HG03097 (cell line): ENCODE measurements around the gene MYH11.
"Not testable (repeated sequence)": the region's sequence is repeated elsewhere in the genome, so short reads cannot be mapped to it uniquely, and the experiment has no call there.

ENCODE experiments used
- ATAC-seq: cut with Tn5 transposase; IDR thresholded peaks from one replicate; pipeline ENCODE4 v1.9.1; 2021; ENCODE audit not compliant: unreplicated experiment, low FRiP score

The MYH11 gene

GRCh38 chr16:15846510-15846909, 10.3 kb downstream of the MYH11 start:
- ATAC-seq: no peak

DNA sequence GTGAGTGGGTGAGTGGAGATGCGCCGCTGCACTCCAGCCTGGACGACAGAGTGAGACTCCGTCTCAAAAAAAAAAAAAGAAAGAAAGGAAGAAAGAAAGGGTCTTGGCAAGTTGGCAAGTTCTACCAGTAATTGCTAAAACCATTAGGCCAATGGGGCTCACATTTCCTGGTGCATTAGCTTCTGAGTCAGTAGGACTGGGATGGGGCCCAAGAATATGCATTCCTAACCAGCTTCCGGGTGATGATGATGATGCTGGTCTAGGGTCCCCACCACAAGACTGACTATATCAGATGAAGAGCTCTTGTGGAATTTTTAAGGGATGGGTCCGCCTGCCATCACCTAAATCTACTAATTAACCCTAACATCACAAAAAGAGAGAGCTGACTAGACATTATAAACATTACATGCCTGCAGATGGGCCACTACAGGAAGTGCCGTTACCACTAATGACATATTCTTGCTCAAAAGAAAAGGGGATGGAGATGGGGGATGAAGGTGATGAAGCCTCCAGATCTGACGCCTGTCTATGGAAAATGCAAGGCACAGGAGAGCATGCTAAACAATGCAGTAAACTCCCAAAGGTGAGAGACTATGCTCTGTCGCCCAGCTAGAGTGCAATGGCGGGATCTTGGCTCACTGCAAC, 13.1 kb downstream of the MYH11 start:
- ATAC-seq: no peak

DNA sequence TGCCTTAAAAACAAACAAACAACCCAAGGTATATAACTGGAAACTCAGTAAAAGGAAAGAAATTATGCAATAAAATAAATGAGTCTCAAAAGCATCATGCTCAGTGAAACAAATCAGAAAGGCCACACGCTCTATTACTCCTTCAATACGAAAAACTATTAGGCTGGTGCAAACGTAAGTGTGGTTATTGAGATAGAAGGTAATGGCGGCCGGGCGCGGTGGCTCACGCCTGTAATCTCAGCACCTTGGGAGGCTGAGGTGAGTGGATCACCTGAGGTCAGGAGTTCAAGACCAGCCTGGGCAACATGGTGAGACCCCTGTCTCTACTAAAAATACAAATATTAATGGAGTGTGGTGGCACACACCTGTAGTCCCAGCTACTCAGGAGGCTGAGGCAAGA, 17.6 kb downstream of the MYH11 start:
- not testable (repeated sequence) for ATAC-seq

DNA sequence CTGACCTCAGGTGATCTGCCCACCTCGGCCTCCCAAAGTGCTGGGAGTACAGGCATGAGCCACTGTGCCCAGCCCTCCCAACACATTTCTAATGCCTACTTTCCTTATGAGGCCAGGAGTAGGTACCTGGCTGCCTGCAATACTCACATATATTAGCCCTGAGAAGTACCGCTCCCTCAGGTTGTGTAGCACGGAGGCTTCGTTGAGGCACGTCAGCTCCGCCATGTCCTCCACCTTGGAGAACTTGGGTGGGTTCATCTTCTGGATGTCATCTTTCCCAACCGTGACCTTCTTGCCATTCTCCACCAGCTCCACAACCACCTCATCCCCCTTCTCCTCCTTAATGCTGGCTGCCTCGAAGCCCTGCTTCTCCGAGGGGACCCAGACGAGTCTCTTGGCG, 19.1 kb downstream of the MYH11 start:
- no peak for ATAC-seq

DNA sequence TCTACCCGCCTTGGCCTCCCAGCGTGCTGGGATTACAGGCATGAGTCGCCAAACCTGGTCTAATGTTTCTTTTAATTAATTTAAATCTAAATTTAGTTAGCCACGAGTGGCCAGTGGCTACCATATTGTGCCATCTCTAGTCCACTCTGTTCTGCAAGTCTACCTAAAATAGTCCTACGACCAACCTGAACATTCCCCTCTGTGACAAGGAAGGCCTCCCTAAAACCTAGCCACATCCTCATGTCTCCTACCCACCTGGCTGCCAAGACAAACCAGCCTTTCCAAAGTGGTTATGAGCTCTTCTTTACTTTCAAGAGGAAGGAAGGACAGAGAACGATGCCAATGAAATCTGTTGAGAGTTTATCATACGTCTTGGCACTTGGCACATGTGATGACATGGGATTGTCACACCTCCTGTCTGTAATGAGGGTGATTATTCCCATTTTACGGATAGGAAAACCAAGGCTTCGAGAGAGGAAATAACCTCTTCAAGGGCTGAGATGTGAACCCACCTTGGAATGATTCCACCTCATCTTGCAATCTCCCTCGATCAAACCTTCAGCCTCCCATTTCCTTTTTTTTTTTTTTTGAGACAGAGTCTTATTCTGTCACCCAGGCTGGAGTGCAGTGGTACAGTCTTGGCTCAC, 19.7 kb downstream of the MYH11 start:
- no peak for ATAC-seq

- ATAC-seq: no peak
Measured at GRCh38 chr16:15836074-15836473, 20.8 kb downstream of the MYH11 start.

GRCh38 chr16:15835136-15835878, 21.5 kb downstream of the MYH11 start:
- ATAC-seq: no peak

DNA sequence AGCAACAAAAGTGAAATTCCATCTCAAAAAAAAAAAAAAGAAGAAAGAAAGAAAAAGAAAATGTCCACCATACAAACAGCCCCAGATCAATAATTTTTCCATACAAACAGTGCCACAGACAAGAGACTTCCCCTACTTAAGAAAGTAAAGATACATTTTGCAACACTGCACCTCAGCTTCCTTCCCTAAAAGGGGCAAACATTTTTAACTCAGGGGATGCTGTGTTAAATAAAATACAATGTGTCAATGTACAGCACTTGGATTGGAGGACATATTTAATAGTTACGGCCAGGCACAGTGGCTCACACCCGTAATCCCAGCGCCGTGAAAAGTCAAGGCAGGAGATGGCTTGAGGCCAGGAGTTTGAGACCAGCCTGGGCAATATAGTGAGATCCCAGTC, 22.3 kb downstream of the MYH11 start:
- ATAC-seq: no peak

- ATAC-seq: no peak
Measured at GRCh38 chr16:15833541-15833940, 23.3 kb downstream of the MYH11 start.

- ATAC-seq: no peak
Measured at GRCh38 chr16:15832241-15832640, 24.6 kb downstream of the MYH11 start.

GRCh38 chr16:15830832-15831451, 25.9 kb downstream of the MYH11 start:
- ATAC-seq: no peak

- ATAC-seq: no peak
Measured at GRCh38 chr16:15829460-15829859, 27.4 kb downstream of the MYH11 start.

GRCh38 chr16:15827709-15828343, 29.0 kb downstream of the MYH11 start:
- ATAC-seq: no peak

DNA sequence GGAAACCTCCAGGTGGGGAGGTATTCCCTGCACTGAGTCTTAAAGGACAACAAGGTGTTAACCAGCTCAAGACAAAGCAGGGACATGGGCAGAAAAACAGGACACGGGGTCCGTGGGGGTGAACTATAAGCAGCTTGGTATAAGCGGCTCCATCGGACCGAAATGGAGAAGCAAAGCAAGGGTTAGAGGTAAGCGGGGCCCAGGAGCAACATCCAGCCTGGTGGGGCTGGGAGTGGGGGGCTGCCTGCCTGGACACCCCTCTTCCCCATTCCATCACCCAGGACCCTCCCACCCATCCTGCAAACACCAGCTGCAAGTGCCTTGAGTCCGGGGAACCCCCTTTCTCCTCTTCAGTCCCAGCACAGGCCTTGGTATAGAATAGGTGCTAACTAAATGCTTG, 29.5 kb downstream of the MYH11 start:
- ATAC-seq: no peak

GRCh38 chr16:15825750-15826305, 31.0 kb downstream of the MYH11 start:
- ATAC-seq: no peak

DNA sequence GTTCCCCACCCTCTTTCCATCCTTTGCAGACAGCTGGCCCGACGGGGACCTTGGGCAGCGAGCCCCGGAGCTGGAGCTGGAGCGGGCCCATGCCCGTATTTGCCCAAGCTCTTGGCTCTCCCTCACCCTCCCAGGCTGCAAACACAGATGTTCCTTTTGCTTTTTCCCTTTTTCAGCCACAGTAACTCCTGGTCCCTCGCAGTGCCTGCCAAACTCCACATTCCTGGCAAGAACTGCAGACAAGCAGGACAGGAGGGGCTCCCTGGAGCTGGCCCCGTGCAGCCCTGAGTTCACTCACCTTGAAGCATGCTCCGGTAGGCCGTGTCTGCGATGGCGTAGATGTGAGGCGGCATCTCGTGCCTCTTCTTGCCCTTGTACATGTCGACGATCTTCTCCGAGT, 33.9 kb downstream of the MYH11 start:
- no peak for ATAC-seq

DNA sequence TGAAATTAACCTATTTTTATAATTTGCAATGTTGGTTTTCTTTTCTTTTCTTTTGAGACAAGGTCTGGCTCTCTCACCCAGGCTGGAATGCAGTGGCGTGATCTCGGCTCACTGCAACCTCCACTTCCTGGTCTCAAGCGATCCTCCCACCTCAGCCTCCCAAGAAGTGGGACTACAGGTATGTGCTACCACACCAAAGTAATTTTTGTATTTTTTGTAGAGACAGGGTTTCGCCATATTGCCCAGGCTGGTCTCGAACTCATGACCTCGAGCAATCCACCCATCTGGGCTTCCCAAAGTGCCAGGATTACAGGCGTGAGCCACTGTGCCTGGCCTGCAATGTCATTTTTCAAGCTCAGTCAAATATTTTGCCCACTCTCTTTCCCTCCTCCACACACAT, 36.0 kb downstream of the MYH11 start:
- ATAC-seq: no peak

DNA sequence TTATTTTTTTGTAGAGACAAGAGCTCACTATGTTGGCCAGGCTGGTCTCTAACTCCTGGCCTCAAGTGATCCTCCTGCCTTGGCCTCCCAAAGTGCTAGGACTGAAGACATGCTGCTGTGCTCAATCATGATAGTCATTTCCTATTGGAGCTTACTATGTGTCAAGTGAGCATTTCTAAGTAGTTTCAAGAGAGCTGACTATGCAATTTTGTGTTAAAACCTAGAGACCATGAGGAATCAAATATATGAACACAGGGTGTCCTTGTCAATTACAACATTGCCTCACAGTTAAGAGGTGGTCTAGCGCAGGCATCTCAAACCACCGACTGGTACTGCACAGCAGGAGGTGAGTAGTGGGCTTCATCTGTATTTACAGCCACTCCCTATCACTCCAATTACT, 37.8 kb downstream of the MYH11 start:
- ATAC-seq: no peak

DNA sequence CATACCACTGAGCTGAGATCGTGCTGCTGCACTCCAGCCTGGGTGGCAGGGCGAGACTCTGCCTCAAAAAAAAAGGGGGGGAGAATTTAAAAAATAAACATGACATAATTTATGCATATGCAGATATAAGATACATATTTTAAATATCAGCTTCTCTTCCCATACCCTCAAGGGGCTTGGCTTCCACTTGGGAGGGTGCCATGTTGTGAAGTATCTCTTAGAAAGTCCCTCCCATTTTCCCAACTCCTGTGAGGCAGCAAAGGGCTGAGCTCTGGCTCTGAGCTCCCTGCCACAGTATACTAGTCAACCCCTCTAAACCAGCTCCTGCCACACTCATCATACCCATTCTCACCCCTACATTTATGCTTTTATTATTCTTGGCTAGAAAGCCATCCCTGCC, 39.4 kb downstream of the MYH11 start:
- ATAC-seq: no peak

- ATAC-seq: no peak
Measured at GRCh38 chr16:15816228-15816627, 40.6 kb downstream of the MYH11 start.

DNA sequence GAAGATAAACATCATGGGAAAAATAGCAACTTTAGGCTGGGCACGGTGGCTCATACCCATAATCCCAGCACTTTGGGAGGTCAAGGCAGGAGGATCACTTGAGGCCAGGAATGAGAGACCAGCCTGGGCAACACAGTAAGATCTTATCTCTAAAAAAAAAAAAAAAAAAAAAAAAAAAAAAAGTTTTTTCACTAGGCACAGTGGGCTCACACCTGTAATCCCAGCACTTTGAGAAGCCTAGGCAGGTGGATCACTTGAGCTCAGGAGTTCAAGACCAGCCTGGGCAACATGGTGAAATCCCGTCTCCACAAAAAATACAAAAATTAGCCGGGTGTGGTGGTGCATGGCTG, 44.5 kb downstream of the MYH11 start:
- ATAC-seq: not testable (repeated sequence)
